Measurements from ENCODE around the gene MTURN.

- TF ChIP-seq CTCF (IDR thresholded peaks at IDR 0.05) (no peak), POLR2A (IDR thresholded peaks at IDR 0.05) (no peak)
These were observed 66.4 kb downstream of the MTURN start for GRCh38 chr7:30201161-30201666.
